Measurements from ENCODE around the gene FIZ1.

The FIZ1 gene

DNA sequence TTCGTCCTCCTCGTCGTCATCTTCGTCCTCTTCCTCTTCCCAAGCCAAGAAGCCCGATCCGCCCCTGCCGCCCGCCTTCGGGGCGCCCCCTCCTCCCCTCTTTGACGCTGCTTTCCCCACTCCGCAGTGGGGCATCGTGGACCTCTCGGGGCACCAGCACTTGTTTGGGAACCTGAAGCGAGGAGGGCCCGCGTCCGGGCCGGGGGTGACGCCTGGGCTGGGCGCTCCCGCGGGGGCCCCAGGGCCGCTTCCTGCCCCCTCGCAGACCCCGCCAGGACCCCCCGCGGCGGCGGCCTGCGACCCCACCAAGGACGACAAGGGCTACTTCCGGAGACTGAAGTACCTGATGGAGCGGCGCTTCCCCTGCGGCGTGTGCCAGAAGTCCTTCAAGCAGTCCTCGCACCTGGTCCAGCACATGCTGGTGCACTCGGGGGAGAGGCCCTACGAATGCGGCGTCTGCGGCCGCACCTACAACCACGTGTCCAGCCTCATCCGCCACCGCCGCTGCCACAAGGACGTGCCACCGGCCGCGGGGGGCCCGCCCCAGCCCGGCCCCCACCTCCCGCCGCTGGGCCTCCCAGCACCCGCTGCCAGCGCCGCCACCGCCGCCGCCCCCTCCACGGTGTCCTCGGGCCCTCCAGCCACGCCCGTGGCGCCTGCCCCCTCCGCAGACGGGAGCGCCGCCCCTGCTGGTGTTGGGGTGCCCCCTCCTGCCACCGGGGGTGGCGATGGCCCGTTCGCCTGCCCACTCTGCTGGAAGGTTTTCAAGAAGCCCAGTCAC is 14.8 kb upstream of the FIZ1 start:
- DNase-seq (ENCODE audit: low spot score), result no peak

DNA sequence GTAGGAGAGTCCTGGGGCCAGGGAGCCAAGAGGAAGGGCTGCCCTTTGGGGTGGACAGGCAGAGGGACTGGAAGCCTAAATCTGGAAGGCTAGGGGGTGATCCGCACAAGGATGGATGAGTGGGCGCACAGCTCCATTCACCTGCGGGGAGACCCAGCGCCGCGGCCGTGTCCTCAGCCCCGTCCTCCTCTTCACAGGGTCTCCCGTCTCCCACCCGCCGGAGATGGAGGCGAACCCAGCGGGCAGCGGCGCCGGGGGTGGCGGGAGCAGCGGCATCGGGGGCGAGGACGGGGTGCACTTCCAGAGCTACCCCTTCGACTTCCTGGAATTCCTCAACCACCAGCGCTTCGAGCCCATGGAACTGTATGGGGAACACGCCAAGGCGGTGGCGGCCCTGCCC is 14.1 kb upstream of the FIZ1 start:
- no peak for DNase-seq (ENCODE audit: low spot score)

DNA sequence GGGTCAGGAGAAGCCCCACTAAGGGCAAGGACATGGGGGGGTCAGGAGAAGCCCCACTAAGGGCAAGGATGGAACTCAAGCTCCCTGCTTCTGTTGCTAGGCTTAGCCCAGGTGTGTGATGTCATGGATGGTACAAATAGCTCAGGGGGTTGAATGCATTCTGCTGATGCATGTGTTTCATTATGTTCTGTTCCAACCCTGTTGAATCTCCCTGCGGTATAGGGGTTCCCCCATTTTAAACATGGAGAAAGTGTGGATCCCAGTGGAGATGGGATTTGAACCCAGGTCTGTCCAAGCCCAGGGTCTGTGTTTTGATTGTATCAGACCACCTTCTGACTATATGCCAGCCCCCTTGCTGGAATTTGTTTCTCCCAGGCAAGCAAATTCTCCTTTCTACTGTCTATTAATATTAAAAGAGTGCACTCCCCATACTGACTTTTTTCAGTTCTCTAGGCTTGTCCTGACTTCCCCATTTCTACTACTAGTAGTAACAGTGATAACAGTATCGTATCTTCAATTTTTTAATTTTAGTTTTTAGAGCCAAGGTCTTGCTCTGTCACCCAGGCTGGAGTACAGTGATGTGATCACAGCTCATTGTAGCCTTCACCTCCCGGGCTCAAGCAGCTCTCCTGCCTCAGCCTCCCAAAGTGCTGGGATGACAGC is 12.8 kb upstream of the FIZ1 start:
- no peak for DNase-seq (ENCODE audit: low spot score)

DNA sequence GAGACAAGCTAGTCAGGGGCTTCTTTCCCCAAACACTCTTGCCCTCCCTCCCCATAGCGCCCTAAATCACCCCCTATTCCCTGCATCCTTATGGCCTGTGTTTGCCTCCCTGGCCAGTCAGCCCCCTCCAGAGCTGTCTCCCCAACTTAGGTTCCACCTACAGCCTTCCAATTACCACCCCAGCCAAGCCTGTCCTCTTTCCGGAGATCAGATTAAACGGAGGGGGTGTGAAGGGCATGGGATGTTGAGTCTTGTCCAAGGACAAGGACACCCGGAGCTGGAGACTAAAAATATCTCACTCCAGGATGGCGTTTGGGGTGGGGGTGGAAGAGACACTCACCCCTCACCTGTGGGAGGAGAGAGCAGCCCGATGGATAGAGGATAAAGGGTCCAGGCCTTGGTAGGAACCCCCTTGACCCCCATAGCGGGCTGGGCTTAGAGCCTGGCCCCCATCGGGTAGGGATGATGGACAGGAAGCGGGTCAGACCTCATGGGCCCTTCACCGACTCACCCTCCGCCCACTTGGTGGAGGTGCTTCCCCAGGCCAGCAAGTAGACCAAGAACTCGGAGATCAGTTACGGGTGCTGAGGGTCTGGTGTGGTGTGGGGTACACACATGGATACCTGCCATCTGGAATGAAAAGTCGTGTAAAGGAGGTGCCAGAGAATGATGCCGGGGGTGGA is 12.1 kb upstream of the FIZ1 start:
- DNase-seq (ENCODE audit: low spot score), result no peak

DNA sequence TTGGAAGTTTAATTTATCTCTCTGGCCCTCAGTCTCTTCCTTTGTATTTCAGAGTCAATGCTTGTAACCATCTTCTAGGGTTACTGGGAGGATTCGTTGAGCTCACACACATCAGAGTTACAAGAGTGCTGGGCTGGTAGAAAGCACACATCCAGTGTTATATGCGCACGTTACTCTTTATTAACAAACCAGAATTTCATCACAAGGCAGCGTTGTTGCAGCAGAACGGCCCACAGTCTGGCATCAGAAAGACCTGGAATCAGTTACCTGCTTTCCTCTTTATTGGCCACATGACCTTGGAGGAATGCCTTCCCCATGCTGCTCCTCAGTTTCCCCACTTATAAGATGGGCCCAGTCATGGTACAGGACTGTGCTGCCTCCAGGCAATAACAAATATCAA is 10.0 kb upstream of the FIZ1 start:
- no peak for DNase-seq (ENCODE audit: low spot score)

DNA sequence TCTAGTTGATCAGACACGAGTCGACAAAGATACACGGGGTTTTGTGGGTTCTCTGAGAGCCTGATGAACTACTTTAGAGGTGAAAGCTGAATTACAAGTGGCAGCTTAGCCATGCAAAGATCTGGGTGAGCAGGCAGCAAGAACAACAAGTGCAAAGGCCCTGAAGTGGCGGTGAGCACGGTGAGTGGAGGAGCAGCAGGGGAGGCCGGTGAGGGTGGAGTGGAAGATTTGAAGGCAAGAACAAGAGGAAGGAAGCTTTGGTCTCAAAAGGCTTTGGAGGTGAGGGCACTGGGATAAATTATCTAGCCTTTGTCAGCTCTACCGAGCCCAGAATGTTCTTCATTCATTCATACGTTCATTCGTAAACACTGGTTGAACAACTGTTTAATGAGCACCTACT is 7.5 kb upstream of the FIZ1 start:
- no peak for DNase-seq (ENCODE audit: low spot score)

DNA sequence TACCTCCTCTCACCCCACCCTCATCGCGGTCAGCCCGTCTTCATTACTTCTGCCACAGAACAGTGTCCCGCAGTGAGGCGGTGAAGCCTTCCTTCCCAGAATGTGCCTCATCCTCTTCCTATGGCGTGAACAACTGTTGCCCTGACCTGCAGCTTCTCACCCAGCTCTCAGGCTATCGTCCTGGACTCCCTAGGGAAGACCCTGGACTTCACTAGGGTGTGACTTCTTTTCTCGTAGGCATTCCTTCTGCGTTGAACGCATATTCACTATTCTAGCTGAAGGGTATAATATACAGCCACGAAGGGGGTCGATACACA is 7.1 kb upstream of the FIZ1 start:
- no peak for DNase-seq (ENCODE audit: low spot score)

DNA sequence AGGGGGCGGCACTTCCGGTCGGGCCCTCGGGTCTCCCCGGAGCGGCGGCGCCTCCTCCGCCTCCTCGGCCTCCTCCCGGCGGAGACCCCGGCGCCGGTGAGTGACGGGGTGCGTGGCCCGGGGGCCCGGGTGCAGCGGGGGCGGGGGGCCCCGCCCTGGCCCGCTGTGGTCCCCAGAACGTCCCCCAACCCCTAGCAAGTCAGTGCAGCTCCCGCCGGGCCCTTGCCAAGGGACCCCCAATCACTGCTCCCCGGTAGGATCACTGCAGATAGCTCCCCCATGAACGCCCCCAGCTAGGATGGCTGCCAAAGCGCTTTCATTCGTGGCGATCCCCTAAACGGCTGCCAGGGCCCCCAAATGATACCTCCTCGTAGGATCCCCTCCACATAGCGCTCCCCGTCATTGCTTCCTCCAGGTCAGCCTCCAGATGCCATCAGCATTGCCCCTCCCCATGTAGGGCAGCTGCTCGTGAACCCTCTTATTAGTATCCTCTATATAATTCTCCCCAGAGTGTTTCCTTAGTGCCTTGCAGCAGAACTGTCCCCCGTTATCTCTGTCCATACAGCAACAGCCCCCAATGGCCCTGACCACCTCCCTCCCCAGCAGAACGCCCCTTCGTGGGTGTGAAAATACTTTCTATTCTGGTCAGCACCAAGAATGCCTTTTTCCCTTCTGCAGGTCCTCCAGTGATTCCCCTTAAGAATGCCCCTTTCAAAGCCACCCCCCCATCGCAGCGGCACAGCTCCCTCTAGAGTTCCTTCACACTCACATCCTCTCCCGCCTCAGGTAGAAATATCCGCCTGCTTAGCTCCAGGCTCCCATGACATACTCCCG is 6.5 kb upstream of the FIZ1 start, which contains the start of gene ZNF865:
ZNF865 (plus strand) TSS at position 11 of the 834 bp plus-strand sequence. CDS start 7,972 bp downstream, outside the sequence.
- DNase-seq (ENCODE audit: low spot score), result peak; percentile 87

DNA sequence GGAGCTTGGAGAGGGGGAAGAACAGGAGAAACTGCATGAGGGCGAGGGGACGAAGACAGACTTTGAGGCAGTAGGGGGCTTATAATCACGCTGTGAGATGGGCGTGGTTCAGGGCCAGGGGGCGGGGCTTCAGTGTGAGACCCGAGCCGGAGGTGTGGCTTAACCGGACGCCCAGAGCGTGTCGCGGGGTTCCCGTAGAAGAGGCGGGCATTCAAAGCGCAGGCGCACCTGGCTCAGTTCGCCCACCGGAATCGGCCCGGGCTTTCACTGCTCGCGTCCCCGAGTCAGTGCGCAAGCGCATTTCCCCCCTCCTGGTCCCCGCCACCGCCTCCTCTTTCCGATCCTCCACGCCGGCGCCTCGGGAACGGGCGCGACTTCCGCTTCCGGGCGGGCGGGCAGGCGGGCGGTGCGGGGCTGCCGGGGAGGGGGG is 5.9 kb upstream of the FIZ1 start:
- DNase-seq (ENCODE audit: low spot score), result peak; percentile 93

DNA sequence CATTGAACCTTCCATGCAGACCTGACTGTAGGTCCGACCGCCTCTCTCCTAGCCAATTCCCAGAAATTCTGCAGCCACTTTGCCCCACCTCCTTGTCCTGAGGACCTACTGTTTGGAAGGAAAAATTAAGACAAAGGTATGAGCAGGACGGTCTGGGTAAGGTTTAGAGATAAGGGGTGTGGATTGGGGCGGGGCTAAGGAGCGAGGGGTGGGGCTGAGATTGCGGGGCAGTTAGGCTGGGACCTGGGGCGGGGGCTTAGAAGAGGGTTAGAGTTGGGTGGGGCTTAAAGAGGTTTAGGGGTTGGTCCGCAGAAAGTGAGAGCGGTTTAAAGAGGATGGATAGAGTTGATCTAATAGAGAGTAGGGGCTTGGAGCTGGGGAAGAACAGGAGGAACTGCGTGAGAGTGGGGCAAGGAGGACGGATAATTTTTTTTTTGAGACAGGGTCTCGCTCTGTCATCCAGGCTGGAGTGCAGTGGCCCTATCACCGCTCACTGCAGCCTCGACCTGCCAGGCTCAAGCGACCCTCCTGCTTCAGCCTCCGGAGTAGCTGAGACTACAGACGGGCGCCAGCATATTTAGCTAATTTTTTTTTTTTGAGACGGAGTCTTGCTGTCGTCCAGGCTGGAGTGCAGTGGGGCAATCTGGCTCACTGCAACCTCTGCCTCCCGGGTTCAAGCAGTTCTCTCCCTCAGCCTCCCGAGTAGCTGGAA is 4.4 kb upstream of the FIZ1 start:
- no peak for DNase-seq (ENCODE audit: low spot score)

DNA sequence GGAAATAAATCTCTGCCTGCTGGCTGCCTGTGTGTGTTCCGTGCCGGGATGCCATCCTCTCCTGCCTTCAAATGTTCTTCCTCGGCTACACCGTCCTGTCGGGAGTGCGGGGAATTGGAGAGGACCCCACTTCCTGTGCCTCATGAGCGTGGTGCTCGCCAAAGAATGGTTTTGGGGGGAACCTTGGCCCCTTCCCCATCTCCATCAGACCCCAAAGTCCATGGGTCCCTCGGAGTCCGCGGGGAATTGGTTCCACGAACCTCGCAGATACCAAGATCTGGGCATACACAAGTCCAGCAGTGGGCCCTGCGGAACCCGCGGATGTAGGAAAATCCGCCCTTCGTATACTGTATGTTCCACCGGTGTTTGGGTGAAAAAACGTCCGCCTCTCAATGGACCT is 3.8 kb upstream of the FIZ1 start:
- DNase-seq (ENCODE audit: low spot score), result no peak

DNA sequence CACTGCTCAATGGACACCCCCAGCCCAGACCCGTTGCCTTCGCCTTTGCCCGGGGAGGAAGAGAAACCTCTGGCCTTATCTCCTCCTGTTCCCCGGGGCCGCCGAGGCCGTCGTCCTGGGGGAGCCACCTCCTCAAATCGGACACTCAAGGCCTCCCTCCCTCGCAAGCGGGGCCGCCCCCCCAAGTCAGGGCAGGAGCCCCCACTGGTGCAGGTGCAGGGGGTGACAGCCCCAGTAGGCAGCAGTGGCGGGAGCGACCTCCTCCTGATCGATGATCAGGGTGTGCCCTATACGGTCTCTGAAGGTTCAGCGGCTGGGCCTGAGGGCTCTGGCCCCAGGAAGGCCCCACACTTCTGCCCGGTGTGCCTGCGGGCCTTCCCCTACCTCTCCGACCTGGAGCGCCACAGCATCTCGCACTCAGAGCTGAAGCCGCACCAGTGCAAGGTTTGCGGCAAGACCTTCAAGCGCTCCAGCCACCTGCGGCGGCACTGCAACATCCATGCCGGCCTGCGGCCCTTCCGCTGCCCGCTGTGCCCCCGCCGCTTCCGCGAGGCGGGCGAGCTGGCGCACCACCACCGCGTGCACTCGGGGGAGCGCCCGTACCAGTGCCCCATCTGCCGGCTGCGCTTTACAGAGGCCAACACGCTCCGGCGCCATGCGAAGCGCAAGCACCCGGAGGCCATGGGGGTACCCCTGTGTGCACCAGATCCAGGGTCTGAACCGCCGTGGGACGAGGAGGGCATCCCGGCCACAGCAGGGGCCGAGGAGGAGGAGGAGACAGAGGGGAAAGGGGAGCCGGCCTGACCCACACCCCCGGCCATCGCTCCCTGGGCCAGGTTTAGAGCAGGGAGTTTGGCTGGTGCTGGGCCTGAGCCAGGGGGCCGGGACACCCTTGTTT is 3.0 kb upstream of the FIZ1 start:
- DNase-seq (ENCODE audit: low spot score), result no peak

DNA sequence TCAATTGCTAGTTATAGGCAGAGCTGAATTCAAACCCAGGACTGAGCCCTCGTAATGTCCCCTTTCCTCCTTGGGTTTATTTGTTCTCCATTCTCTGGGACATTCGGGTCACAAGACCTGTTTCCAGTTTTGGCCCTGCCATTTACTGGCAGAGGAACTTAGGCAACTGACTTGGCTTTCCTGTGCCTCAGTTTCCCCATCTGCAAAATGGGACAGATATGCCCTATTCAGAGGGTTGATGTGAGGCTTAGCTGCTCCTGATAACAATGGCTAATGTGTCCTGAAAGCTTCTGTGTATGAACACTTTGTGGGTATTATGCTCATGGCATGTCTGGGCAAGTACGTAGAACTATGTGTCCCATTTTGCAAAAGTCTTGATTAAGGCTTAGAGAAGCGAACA is 1.8 kb upstream of the FIZ1 start:
- DNase-seq (ENCODE audit: low spot score), result no peak

DNA sequence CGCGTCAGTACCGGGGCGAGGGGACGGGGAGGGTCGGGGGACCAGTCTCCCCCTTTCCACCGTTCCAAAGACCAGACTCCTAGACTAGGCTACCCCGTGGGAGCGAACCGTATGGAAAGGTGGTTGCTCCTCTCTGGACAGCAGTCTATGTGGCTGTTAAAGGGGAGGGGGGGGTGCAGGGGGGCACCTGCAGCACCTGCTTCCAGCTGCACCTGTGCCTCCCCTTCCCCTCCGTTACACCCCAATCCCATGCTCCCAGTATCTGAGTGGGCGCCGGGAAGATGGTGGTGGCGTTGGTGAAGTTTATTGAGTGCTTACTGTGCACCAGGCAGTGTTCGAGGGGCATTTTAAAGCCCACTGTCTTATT is 1.3 kb upstream of the FIZ1 start:
- no peak for DNase-seq (ENCODE audit: low spot score)

DNA sequence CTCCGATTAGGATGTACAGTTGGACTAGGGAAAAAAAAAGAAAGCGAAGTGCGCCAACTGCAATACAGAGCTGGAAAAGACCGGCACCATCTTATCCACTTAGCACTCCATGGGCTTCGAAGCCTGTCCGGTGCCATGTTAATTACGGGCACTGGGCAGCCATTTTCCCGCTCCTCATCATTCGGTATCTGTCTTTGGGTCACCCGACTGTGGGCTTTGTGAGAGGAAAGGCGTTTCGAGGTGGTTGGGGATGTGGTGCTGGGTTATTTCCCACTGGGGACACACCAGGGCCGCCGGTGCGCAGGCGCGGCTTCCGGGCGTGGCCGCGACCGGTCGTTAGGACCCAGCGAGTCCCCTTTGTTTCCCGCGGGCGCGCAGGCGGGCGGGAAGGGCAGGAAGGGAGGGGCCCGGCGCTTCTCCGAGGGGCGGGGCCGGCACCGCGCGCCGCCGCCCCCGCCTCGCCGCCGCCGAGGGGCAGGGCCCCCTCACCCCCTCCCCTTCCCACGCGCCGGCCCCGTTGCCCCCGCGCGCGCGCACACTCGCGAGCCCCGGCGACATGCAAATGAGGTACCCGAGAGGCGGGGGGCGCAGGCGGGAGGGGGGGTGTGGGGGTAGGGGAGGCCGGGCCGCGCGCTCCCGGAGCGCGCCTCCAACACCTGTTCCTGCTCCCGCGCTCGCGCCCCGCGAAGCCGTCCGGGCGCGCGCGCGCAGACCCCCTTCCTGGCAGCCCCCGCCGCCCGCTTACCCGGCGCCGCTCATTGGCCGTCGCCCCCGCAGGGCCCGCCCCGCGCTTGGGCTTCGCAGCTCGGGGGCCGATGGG is 735 bp upstream of the FIZ1 start, which contains the start of gene ZNF524:
ZNF524 (plus strand) TSS at position 447 of the 820 bp plus-strand sequence. CDS start 1,825 bp downstream, outside the sequence.
- peak; percentile 79 for DNase-seq (ENCODE audit: low spot score)

DNA sequence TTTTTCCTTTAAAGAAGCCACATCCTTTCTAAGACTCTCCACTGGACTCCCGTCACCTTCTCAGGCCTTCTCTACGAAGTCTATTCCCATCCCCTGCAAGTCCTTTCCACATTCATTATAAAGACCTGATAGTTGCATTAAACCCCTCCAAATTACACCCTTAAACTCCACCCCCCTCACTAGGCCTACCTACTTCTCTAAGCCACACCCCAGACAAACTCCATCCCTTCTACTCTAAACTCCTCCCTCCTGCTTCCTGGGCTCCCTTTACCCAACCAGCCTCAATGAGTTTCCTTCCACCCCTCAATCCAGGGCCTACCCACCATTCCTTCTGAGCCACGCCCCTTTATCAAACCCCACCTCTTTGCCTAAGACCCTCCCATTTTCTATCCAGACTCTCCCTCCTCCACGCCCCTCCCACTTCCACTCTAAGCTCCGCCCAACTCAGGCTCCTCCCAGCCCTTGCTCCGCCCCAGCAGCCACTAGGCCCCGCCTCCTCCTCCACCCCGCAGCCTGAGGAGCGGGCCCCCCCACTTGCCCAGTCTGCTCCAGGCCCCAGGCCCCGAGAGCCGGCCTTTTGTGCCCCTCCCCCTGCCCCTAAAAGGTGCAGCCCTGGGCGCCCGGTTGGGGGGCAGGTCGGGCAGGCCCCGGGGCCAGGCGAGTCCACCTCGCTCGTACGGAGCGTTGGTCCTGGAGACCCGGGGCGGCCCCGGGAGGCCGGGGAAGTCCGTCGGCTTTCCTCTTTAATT is 424 bp downstream of the FIZ1 start:
- peak; percentile 90 for DNase-seq (ENCODE audit: low spot score)

DNA sequence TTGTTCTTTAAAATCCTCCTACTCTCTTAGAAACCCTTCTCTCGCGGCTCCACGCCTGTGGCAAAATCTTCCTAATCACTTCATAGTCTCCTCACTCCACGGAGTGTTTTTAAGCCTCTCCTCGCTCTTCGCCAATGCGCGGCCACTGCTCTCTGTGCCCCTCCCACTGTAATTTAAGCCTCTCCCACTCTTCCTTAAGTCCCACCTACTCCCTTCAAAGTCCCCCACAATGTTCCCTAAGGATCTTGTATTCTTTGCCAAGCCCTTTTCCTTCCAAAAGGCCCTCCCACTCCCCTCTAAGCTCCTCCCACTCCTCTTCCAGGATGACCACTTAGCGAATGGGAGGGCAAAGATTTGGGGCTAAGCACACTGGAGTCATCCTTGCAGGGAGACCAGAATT is 1.3 kb downstream of the FIZ1 start:
- no peak for DNase-seq (ENCODE audit: low spot score)

DNA sequence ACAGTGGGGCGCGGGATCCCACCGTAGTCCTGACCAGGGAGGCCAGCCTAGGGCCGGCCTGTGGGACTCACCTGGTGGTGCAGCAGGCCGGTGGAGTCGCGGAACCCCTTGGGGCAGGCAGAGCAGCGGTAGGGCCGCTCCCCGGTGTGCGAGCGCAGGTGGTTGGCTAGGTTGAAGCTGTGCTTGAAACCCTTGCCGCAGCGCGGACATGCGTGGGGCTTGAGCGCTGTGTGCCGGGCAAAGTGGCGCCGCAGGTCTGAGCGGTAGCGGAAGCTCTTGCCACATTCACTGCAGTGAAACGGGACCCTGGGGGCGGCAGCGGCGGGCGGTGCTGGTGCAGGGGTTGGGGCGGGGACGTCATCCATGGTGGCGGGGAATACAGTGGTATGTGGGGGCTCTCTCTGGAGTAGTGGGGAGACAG is 1.8 kb downstream of the FIZ1 start:
- no peak for DNase-seq (ENCODE audit: low spot score)

DNA sequence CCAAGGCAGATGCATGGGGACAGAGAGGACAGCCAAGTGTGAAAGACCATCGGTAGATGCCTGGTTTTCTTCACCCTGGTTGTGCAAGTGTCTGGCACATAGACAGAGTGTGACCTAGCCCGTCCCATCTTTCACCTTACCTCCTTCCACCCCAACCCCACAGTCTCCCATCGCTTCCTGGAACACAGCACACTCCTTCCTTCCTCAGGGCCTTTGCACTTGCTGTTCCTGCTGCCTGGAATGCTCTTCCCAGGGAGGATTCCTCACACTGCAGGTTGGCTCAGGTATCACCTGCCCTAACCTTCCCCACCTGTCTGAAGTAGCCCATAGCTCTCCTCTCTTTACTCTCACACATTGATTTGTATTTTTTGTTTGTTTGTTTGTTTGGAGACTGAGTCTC is 3.0 kb downstream of the FIZ1 start:
- DNase-seq (ENCODE audit: low spot score), result no peak
